Fibroblast of lung (primary cell): ENCODE measurements around the gene HEMK1. TPM values are rescaled to one million over a fixed set of nuclear protein-coding genes. Genes with fewer than 3 reads are reported as not detected.

ENCODE experiments used
- DNase-seq, 2 donors: peaks; one replicate each; pipeline versions ENCODE4 v3.0.0 to v3.0.0-alpha.2; 2010; ENCODE audit warnings: low read depth in 2 of 2
- H2AFZ ChIP-seq: 2 replicates; pipeline ENCODE4 v1.5.1; 2012; ENCODE audit warnings: low read length, control low read depth, inconsistent platforms
- H3K27ac ChIP-seq: 2 replicates; pipeline ENCODE4 v1.5.1; 2011; ENCODE audit warnings: low read length, control low read depth; ENCODE audit not compliant: insufficient read depth
- H3K27me3 ChIP-seq: 2 replicates; pipeline ENCODE4 v1.5.1; 2011; ENCODE audit warnings: mild to moderate bottlenecking, low read length; ENCODE audit not compliant: control insufficient read depth, insufficient read depth
- H3K36me3 ChIP-seq: 2 replicates; pipeline ENCODE4 v1.5.1; 2011; ENCODE audit warnings: low read length; ENCODE audit not compliant: control insufficient read depth, insufficient read depth
- H3K4me1 ChIP-seq: 2 replicates; pipeline ENCODE4 v1.5.1; 2011; ENCODE audit warnings: low read length; ENCODE audit not compliant: control insufficient read depth, insufficient read depth; ENCODE audit errors: extremely low read depth
- H3K4me2 ChIP-seq: 2 replicates; pipeline ENCODE4 v1.5.1; 2011; ENCODE audit warnings: low read length, control low read depth; ENCODE audit not compliant: insufficient read depth; ENCODE audit errors: extremely low read depth
- H3K4me3 ChIP-seq, 4 experiments: fragments of 200-600 bp in 1 of 4; sonication (generic) in 1 of 4; replicated peaks in 1 of 4; 2 replicates each; pipeline ENCODE4 v1.5.1; 2011 to 2016; ENCODE audit warnings: low read length in 4 of 4, low read depth in 3 of 4, mild to moderate bottlenecking in 3 of 4, control low read depth in 2 of 4, inconsistent platforms in 1 of 4, mixed read lengths in 1 of 4; ENCODE audit not compliant: insufficient read depth in 1 of 4; ENCODE audit errors: control extremely low read depth in 1 of 4
- H3K79me2 ChIP-seq: 2 replicates; pipeline ENCODE4 v1.5.1; 2012; ENCODE audit warnings: mild to moderate bottlenecking, low read length, inconsistent platforms; ENCODE audit not compliant: control insufficient read depth, insufficient read depth
- H3K9ac ChIP-seq: 2 replicates; pipeline ENCODE4 v1.5.1; 2011; ENCODE audit warnings: mild to moderate bottlenecking, low read length, control low read depth; ENCODE audit not compliant: insufficient read depth
- H3K9me3 ChIP-seq: 2 replicates; pipeline ENCODE4 v1.5.1; 2012; ENCODE audit warnings: low read depth, low read length; ENCODE audit not compliant: control insufficient read depth, insufficient read depth
- H4K20me1 ChIP-seq: 2 replicates; pipeline ENCODE4 v1.5.1; 2011; ENCODE audit warnings: low read length; ENCODE audit not compliant: control insufficient read depth, insufficient read depth; ENCODE audit errors: extremely low read depth
- EZH2 ChIP-seq: IDR thresholded peaks from 2 replicates; pipeline ENCODE4 v1.5.1; 2012; ENCODE audit warnings: low read length, control low read depth, mild to moderate bottlenecking; ENCODE audit errors: missing control alignments
- polyA plus RNA-seq, 2 donors: library from polyadenylated mRNA; depleted of rRNA in 1 of 2; stranded (reverse) in 1 of 2; unstranded in 1 of 2; fragments of >200 nt; gene quantifications; 2 replicates each; pipeline ENCODE4 v1.2.1, GENCODE V29; 2011 to 2012; ENCODE audit warnings: missing spikeins in 1 of 2
- total RNA-seq: library from RNA; depleted of rRNA; stranded (reverse); fragments of >200 nt; gene quantifications from 2 replicates; pipeline ENCODE4 v1.2.1, GENCODE V29; 2014
- TF ChIP-seq, protein P1 (sequence below), 2 donors: IDR thresholded peaks in 1 of 2; conservative IDR thresholded peaks in 1 of 2; 1 replicate in 1 of 2; 2 replicates in 1 of 2; pipeline ENCODE4 v1.5.1; 2011 to 2012; ENCODE audit warnings: low read length in 2 of 2, control low read depth in 1 of 2, inconsistent platforms in 1 of 2, low read depth in 1 of 2, mild to moderate bottlenecking in 1 of 2

Gene HEMK1
- total and polyA plus RNA-seq, 2 donors (not counting 1 experiment from before 2014, with no cell fraction given): 8.4 to 12.7 TPM

DNA sequence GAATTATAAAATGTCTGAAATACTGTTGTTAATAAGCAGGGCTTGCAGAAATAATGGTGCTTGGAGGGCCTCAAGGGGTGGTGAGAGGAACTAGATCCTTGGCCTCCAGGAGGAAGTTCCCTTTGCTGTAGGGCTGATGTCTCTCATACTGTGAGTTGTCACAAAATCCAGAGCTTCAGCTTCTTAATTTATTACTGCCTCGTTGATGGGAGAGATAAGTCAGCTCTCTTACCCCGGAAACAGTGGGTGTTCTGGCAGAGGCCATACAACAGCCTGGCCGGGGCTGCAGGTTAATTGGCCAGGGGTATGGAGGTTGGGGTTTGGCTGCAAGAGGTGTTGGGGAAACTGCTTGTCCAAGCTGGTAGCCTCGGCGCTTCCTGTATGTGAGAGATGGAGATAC is 63.1 kb downstream of the HEMK1 start:
- no peak overlapping the region for H3K4me2 ChIP-seq
- peaks cover 4% of the 10 kb centered on the region for H3K4me1 ChIP-seq
- no peak overlapping the region for H3K9ac ChIP-seq
- H3K4me3 ChIP-seq: no peak overlapping the region
- no peak overlapping the region for H3K27ac ChIP-seq
- no peak for DNase-seq
- H3K9me3 ChIP-seq: no peaks in the 10 kb centered on the region
- no peaks in the 10 kb centered on the region for H3K27me3 ChIP-seq
- H2AFZ ChIP-seq: no peak overlapping the region
- H3K79me2 ChIP-seq: no peaks in the 10 kb centered on the region
- no peaks in the 10 kb centered on the region for H4K20me1 ChIP-seq
- TF ChIP-seq, protein P1, sequence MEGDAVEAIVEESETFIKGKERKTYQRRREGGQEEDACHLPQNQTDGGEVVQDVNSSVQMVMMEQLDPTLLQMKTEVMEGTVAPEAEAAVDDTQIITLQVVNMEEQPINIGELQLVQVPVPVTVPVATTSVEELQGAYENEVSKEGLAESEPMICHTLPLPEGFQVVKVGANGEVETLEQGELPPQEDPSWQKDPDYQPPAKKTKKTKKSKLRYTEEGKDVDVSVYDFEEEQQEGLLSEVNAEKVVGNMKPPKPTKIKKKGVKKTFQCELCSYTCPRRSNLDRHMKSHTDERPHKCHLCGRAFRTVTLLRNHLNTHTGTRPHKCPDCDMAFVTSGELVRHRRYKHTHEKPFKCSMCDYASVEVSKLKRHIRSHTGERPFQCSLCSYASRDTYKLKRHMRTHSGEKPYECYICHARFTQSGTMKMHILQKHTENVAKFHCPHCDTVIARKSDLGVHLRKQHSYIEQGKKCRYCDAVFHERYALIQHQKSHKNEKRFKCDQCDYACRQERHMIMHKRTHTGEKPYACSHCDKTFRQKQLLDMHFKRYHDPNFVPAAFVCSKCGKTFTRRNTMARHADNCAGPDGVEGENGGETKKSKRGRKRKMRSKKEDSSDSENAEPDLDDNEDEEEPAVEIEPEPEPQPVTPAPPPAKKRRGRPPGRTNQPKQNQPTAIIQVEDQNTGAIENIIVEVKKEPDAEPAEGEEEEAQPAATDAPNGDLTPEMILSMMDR (conservative IDR thresholded peaks at IDR 0.05 in 1 of 2, IDR thresholded peaks at IDR 0.05 in 1 of 2; ENCODE audit: low read depth in 1 of 2, low read length in 2 of 2): no peak
- TF ChIP-seq EZH2: no peak
- H3K36me3 ChIP-seq: no peaks in the 10 kb centered on the region

DNA sequence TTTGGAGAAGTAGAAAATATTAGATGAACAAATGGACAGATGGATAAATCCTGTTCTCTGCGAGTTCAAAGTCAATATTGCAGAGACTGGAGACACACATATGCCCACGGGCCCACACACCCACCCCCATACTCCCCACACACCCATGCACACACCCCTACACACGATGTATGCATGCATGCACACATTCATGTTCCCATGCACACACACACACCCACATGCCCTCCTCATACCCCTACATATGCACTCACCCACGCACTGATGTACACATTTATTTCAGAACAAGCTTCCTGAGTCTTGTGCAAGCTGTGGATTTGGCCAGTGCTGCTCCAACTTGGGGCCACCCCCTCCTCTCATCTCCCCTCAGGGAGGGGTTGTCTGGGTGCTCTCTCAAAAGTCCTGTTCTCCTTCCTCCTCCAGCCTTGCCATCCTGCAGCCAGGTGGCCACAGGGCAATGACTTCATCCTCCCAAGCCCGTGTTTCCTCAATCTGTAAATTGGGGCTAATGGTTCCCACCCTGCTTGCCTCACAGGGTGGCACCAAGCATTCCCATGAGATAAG is 64.0 kb downstream of the HEMK1 start:
- TF ChIP-seq, protein P1 (conservative IDR thresholded peaks at IDR 0.05 in 1 of 2, IDR thresholded peaks at IDR 0.05 in 1 of 2; ENCODE audit: low read depth in 1 of 2, low read length in 2 of 2): no peak
- no peak for TF ChIP-seq EZH2
- Histone ChIP-seq H3K27ac (no peak overlapping the region), H3K36me3 (no peaks in the 10 kb centered on the region), H3K4me2 (no peak overlapping the region), H3K4me1 (peaks cover 2% of the 10 kb centered on the region), H3K27me3 (no peaks in the 10 kb centered on the region), H3K9me3 (no peaks in the 10 kb centered on the region), H3K9ac (no peak overlapping the region), H3K4me3 (no peak overlapping the region), H3K79me2 (no peaks in the 10 kb centered on the region), H2AFZ (no peak overlapping the region), H4K20me1 (no peaks in the 10 kb centered on the region)
- DNase-seq: no peak

DNA sequence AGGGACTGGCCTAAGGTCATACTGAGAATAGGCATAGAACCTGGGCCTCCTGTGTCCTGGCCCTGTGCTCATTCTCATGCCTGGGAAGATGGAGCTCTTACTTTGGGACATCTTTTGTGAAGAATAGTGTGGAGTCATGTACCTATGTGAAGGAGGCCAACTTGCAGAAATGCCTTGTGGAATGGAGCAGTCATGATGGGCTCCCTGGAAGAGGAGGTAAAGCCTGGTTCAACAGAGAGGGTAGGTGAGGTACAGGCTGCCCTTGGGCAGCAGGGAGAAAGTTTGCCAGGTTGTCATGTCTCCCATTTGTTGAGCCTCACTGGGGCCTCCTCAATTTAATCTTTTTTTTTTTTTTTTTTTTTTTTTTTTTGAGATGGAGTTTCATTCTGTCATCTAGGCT is 65.7 kb downstream of the HEMK1 start:
- no peak overlapping the region for H3K27ac ChIP-seq
- no peak overlapping the region for H3K4me3 ChIP-seq
- TF ChIP-seq, protein P1 (conservative IDR thresholded peaks at IDR 0.05 in 1 of 2, IDR thresholded peaks at IDR 0.05 in 1 of 2; ENCODE audit: low read depth in 1 of 2, low read length in 2 of 2): no peak
- no peak for TF ChIP-seq EZH2
- H3K4me1 ChIP-seq: peaks cover 10% of the 10 kb centered on the region
- no peaks in the 10 kb centered on the region for H3K27me3 ChIP-seq
- no peak overlapping the region for H3K4me2 ChIP-seq
- H3K9ac ChIP-seq: no peak overlapping the region
- no peaks in the 10 kb centered on the region for H3K9me3 ChIP-seq
- no peaks in the 10 kb centered on the region for H4K20me1 ChIP-seq
- no peak for DNase-seq
- H3K36me3 ChIP-seq: no peaks in the 10 kb centered on the region
- H2AFZ ChIP-seq: no peak overlapping the region
- H3K79me2 ChIP-seq: no peaks in the 10 kb centered on the region
